Measurements from ENCODE around the gene COPS6.
"Not testable (repeated sequence)": the region's sequence is repeated elsewhere in the genome, so short reads cannot be mapped to it uniquely, and the experiment has no call there.

The COPS6 gene

DNA sequence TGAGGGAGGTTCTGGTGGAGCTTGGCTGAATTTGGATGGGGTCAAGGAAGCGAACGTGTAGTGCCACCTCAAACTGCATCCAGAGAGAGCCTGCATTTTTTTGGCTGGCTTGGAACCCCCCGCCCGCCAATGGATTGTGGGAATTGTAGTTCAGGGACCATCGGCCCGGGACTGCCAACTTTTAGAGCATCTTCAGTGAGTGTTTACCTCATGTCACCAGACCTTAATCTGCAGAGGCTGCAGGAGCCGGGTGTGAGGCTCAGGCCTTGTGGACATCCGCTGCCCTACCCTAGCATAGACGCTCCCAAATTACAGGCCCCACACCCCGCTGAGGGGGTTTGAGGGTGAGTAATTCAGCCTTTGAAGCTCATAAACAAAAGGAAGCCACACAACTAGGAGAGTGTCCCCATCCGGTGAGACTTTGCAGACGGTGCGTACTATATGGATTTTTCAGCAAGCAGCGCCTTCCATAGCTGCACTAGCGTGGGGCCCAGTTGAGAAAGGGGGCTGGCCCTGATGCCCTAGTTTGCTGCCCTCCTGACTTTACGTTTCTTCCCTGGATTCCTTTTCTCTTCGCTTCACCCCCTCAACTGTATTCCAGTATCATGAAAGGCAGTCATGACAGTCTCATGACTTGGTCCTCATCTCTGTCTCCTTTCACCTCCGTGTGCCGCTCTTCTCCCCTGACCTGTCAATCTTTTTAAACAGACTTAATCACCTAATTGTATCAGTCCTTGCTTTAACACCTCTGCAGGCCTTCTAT is 31.4 kb downstream of the COPS6 start:
- intact Hi-C loops (cut with DNase I) = no loop called here
- peak; percentile 69 to 92 (median 83) for DNase-seq

GRCh38 chr7:100120733-100121036 is 31.9 kb downstream of the COPS6 start:
- intact Hi-C loops (cut with DNase I) = no loop called here
- no peak for DNase-seq

DNA sequence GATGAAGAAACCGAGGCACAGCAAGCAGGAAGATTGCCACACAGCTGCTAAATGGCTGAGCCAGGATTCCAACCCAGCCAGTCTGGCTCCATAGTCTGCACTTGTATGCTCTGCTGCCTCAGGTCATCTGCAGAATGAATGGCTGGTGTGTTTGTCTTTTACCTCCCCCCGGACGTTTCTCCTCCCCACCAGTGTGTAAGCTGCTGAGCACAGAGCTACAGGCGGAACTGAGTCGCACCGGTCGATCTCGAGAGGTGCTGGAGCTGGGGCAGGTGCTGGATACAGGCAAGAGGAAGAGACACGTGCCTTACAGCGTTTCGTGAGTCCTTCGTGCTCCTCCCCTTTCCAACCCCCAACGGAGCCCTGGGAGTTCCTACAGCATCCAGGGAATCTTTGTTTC is 33.3 kb downstream of the COPS6 start:
- no peak for DNase-seq
- intact Hi-C loops (cut with DNase I) = no loop called here

DNA sequence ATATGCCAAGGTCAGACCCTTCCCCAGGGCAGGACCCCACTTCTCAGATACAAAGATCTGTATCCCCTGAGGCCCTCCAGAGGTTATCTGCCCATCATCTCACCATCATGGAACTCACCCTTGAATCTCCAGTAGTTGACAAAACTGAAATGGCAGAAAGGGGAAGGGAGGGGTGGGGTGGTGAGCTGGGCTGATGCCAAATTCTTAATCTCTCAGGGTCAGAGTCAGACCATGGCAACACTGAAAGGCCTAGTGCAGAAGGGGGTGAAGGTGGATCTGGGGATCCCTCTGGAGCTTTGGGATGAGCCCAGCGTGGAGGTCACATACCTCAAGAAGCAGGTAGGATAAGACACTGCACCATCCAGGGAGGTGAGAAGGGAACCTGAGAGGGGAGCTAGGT is 33.8 kb downstream of the COPS6 start:
- intact Hi-C loops (cut with DNase I) = no loop called here
- DNase-seq = no peak

DNA sequence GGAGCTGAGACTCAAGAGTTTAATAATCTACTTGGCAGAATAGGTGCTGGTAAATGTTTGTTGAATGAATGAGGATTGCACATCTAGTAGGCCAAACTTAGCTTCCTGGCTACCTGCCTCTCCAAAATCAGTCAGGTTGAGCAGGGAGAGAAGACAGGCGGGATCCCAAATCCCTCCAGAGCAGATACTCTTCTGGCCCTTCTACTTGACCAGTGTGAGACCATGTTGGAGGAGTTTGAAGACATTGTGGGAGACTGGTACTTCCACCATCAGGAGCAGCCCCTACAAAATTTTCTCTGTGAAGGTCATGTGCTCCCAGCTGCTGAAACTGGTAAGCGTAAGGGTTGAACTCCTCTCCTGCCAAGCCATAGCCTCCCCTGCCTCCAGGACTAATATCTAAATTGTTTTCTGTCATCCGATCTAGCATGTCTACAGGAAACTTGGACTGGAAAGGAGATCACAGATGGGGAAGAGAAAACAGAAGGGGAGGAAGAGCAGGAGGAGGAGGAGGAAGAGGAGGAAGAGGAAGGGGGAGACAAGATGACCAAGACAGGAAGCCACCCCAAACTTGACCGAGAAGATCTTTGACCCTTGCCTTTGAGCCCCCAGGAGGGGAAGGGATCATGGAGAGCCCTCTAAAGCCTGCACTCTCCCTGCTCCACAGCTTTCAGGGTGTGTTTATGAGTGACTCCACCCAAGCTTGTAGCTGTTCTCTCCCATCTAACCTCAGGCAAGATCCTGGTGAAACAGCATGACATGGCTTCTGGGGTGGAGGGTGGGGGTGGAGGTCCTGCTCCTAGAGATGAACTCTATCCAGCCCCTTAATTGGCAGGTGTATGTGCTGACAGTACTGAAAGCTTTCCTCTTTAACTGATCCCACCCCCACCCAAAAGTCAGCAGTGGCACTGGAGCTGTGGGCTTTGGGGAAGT is 35.8 kb downstream of the COPS6 start:
- intact Hi-C loops (cut with DNase I) = no loop called here
- no peak for DNase-seq

DNA sequence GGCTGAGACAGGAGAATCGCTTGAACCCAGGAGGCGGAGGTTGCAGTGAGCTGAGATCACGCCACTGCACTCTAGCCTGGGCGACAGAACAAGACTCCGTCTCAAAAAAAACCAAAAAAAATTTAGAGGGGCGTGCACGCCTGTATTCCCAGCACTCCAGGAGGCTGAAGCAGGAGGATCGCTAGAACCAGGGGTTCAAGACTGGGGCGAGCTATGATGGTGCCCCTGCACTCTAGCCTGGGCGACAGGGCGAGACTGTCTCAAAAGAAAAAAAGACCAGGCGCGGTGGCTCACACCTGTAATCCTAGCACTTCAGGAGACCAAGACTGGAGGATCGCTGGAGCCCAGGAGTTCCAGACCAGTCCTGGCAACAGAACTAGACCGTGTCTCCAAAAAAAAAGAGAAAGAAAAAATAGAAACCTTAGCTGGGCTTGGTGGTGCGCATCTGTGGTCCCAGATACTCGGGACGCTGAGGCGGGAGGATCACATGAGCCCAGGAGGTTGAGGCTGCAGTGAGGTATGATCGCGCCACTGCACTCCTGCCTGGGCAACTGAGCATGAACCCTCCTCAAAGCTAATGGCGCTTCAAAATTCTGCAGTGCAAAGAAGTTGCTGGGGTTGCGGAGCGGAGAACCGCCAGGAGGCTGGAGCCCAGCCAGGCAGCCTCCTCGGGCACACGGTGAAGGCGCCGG is 37.6 kb downstream of the COPS6 start:
- intact Hi-C loops (cut with DNase I) = no loop called here
- DNase-seq = peak in 6 of 42 donors; percentile 15 to 58 (median 25)

- peak; percentile 86 to 98 (median 94) for DNase-seq
- intact Hi-C loops (cut with DNase I) = no loop called here
Measured at GRCh38 chr7:100126931-100127865, 38.4 kb downstream of the COPS6 start, which contains the start of gene MBLAC1. MBLAC1 (plus strand) TSS chr7:100126967; CDS start chr7:100127396, 429 bp downstream.

DNA sequence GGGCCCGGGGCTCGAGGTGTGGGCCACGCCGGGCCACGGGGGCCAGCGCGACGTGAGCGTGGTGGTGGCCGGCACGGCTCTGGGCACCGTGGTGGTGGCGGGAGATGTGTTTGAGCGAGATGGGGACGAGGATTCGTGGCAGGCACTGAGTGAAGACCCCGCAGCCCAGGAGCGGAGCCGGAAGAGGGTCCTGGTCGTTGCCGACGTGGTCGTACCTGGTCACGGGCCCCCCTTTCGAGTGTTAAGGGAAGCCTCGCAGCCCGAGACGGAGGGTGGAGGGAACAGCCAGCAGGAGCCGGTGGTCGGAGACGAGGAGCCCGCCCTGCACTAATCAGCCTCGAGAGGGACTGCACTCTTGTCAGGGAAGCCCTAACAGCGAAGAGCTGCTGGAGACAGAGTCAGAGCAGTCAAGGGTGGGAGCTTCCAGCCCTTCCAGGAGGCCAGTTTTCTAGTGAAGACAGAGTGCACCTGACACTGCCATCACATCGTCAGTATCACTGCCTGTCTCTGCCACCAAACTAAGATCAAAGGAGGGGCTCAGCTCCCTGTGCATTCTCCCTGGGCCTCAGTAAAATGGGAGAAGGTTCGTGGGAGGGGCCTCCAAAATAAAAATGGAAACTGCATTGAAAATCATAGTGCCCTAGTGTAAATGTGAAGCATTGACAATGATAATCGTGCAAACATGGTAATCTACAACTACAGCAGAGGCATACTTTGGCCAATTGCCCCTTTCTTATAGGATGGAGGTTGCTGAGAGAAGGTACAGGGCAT is 39.3 kb downstream of the COPS6 start:
- peak in 27 of 42 donors; percentile 7 to 53 (median 26) for DNase-seq
- intact Hi-C loops (cut with DNase I) = no loop called here

GRCh38 chr7:100128637-100128963 is 39.8 kb downstream of the COPS6 start:
- no peak for DNase-seq
- intact Hi-C loops (cut with DNase I) = no loop called here

GRCh38 chr7:100130220-100130607 is 41.4 kb downstream of the COPS6 start:
- intact Hi-C loops (cut with DNase I); DNase-seq: not testable (repeated sequence)

GRCh38 chr7:100130608-100131453 is 42.1 kb downstream of the COPS6 start:
- intact Hi-C loops (cut with DNase I) = no loop called here
- DNase-seq = peak; percentile 46 to 94 (median 87)

DNA sequence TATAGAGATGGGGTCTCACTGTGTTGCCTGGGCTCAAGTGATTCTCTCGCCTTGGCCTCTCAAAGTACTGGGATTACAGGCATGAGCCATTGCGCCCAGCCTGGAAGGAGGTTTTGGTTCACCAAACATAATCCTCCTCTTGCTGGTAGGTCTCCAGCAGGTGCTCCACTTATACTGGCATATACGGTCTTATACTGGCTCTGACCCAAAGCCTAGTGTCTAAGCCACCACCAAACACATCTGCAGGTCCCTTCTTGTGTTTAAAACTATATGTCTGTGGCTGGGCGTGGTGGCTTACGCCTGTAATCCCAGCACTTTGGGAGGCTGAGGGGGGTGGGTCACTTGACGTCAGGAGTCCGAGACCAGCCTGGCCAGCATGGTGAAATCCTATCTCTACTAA is 43.4 kb downstream of the COPS6 start:
- DNase-seq = no peak
- intact Hi-C loops (cut with DNase I) = no loop called here

- DNase-seq = peak in 41 of 42 donors; percentile 34 to 80 (median 61)
- intact Hi-C loops (cut with DNase I) = no loop called here
Measured at GRCh38 chr7:100132697-100133151, 44.0 kb downstream of the COPS6 start.

DNA sequence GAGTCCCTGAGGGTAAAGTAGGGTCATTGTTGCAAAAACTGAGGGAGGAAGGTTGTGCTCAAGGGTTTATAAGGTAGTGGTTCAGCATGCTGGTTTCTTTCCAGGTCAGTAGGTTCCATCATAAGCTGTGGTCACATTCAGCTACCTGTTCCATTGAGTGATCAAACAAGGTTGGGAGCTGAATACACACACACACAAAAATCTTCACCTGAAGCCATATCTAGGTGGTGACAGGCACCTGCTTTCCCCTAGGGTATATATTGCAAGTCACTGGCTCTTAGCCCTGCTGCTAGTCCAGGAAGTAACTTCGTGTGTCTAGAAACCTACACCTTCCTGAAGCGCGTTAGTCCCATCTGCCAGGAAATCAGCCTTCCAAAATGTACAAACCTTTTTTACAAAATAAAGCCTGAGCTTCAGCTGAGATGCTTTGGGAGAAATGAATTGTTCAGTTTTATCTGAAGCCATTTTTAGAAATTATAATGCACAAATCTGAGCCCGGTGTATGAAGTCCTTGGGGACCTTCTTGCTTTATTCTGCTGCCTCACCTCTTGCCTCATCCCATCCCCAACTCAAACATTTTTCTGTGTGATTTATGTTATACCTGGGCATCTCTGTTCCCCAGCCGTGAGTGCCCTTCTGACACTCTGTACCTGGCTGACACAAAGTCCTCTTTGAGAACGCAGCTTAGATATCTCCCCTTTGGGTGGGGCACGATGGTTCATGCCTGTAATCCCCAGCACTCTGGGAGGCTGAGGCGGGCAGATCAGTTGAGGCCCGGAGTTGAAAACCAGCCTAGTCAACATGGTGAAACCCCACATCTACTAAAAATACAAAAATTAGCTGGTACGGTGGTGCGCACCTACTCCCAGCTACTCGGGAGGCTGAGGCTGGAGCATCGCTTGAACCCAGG is 49.3 kb downstream of the COPS6 start:
- no peak for DNase-seq
- intact Hi-C loops (cut with DNase I) = no loop called here

GRCh38 chr7:100141555-100141949 is 52.8 kb downstream of the COPS6 start:
- no peak for DNase-seq
- intact Hi-C loops (cut with DNase I) = no loop called here

All from head of caudate nucleus (tissue), 42 donors.